ENCODE results near the gene SMIM38.
"Not testable (repeated sequence)": the region's sequence is repeated elsewhere in the genome, so short reads cannot be mapped to it uniquely, and the experiment has no call there.

SMIM38 gene

DNA sequence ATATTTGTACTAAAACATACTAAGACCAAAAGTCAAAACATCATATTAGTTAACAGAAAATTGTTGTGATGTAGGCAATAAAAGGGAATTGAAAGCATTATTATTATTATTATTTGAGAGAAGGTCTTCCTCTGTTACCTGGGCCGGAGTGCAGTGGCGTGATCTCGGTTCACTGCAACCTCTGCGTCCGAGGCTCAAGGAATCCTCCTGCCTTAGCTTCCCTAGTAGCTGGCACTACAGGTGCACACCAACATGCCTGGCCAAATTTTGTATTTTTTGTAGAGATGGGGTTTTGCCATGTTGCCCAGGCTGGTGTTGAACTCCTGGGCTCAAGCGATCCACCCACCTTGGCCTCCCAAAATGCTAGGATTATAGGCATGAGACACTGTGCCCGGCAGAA, 15.6 kb upstream of the SMIM38 start:
- not testable (repeated sequence) for DNase-seq (ENCODE audit: low read depth in 2 of 2)

GRCh38 chr11:69140635-69141034, 15.1 kb upstream of the SMIM38 start:
- DNase-seq (ENCODE audit: low read depth in 2 of 2), result no peak

DNA sequence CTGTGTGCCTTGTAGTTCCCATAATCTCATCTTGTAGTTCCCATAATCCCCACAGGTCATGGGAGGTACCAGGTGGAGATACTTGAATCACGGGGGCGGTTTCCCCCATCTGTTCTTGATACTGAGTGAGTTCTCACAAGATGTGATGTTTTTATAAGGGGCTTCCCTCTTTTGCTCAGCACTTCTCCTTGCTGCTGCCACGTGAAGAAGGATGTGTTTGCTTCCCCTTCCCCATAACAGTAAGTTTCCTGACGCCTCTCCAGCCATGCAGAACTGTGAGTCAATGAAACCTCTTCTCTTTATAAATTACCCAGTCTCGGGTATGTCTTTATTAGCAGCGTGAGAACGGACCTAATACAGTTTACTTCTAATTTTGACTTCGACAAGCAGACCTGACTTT, 14.0 kb upstream of the SMIM38 start:
- no peak for DNase-seq (ENCODE audit: low read depth in 2 of 2)

DNA sequence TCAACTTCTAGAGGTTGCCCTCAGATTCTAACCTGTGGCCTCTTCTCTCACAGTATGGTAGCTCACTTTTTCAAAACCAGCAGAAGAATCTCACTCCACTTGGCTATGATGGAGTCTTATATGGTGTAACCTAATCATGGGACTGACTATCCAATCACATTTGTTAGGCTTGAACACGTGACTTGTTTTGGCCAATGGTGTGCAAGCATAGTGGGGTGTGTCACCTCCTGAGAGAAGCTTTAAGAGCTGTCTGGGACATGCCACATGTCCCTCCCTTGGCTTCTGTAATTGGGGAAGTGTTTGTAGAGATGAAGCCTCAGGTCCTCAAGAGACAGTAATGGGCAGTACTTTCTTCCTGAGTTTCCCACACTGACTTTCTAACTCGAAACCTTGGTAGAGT, 12.8 kb upstream of the SMIM38 start:
- no peak for DNase-seq (ENCODE audit: low read depth in 2 of 2)

DNA sequence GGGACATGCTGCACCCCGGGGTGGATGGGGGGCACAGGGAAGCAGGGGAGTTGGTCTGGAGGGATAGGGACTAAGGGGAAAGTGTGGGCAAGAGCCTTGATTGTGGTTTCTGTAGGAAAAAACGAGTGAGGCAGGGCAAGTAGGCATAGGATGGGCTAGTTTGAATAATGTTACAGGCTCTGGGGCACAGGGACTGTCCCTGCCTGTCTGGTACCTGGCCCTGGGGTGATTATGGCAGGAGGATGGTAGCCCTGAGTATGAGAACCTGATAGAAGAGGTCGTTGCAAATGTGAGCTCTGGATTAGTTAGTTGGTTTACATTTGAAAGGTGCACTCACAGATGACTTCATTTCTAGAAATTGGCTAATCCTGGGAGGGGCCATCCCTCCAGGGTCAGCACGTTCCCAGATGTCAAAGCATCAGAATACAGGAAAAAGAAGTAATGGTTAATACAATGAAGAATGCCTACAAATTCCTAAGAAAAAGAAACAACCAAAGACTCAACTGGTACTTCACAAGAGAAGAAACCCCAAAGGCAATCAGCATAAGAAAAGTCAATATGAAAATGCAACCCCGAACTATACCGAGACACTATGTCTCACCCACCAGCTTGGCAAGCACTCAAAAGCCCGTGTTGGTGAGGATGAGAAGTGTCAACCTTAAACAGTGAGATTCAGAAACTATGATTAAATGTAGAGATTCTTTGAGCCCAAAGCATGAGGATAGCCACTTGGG, 11.3 kb upstream of the SMIM38 start:
- DNase-seq (ENCODE audit: low read depth in 2 of 2), result no peak

GRCh38 chr11:69145050-69145380, 10.7 kb upstream of the SMIM38 start:
- no peak for DNase-seq (ENCODE audit: low read depth in 2 of 2)

GRCh38 chr11:69148377-69148762, 7.4 kb upstream of the SMIM38 start:
- DNase-seq (ENCODE audit: low read depth in 2 of 2), result no peak

DNA sequence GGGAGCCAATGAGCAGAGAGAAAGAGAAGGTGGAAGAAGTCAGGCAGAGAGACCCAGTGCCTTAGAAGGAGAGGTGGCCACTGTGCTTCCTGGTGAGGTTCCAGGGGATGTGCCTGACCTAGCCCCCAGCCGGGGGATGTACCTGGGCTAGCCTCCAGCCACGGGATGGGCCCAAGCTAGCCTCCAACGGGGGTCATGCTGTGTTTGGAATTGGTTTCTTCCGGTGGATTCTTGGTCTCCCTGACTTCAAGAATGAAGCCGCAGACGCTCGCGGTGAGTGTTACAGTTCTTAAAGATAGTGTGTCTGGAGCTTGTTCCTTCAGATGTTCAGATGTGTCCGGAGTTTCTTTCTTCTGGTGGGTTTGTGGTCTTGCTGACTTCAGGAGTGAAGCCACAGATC, 6.9 kb upstream of the SMIM38 start:
- DNase-seq (ENCODE audit: low read depth in 2 of 2), result no peak

DNA sequence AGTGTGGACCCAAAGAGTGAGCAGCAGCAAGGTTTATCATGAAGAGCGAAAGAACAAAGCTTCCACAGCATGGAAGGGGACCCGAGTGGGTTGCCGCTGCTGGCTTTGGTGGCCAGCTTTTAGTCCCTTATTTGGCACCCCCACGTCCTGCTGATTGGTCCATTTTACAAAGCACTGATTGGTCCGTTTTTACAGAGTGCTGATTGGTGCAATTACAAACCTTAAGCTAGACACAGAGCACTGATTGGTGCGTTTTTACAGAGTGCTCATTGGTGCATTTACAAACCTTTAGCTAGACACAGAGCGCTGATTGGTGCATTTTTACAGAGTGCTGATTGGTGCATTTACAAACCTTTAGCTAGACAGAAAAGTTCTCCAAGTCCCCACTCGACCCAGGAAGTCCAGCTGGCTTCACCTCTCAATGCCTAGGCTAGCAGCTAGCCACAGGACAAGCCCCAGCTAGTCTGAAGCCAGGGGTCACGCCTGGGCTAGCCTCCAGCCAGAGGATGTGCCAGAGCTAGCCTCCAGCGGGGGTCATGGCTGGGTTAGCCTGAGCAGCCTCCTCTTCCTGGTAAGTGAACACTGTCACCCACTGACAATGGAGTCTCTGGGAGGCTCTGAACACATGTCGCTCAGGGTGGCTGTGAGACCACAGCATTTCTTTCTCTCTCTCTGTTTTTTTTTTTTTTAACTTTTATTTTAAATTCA, 6.2 kb upstream of the SMIM38 start:
- not testable (repeated sequence) for DNase-seq (ENCODE audit: low read depth in 2 of 2)

- DNase-seq (ENCODE audit: low read depth in 2 of 2), result no peak
These were observed 5.6 kb upstream of the SMIM38 start for GRCh38 chr11:69150175-69150574.

GRCh38 chr11:69151836-69152235, 3.9 kb upstream of the SMIM38 start:
- no peak for DNase-seq (ENCODE audit: low read depth in 2 of 2)

- no peak for DNase-seq (ENCODE audit: low read depth in 2 of 2)
These were observed 2.9 kb upstream of the SMIM38 start for GRCh38 chr11:69152733-69153421.

GRCh38 chr11:69153661-69154060, 2.1 kb upstream of the SMIM38 start:
- no peak for DNase-seq (ENCODE audit: low read depth in 2 of 2)

DNA sequence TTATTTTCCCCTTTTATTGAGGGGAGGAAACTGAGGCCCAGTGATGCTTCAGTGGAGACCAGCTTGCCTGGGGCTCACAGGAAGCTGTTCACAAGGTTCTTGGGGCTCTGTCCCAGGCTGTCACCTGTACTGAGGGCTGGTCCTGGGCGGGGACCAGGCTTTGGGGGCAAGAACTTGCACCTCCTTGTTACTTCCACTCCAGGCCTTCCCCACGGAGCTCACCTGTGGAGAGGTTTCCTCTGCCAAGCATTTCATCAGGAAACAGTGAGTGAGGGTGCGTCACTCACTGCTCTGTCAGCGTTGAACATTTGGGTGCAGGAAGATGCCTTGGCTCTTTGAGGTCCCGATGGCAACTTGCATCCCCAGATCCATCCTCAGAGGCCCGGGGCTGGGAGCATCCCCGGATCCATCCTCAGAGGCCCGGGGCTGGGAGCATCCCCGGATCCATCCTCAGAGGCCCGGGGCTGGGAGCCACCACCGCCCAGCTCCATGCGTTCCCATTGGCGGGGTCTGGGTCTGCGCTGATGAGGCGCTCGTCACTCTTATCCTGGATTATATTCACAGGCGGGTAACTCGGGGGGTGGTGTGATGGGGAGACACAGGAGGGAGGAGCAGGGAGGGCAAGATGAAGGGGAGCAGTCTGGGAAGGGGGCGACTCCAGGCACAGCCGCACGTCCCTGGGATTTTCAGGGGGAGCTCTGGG, 1.4 kb upstream of the SMIM38 start:
- DNase-seq (ENCODE audit: low read depth in 2 of 2), result no peak

- DNase-seq (ENCODE audit: low read depth in 2 of 2), result no peak
These were observed 815 bp upstream of the SMIM38 start for GRCh38 chr11:69154938-69155301.

DNA sequence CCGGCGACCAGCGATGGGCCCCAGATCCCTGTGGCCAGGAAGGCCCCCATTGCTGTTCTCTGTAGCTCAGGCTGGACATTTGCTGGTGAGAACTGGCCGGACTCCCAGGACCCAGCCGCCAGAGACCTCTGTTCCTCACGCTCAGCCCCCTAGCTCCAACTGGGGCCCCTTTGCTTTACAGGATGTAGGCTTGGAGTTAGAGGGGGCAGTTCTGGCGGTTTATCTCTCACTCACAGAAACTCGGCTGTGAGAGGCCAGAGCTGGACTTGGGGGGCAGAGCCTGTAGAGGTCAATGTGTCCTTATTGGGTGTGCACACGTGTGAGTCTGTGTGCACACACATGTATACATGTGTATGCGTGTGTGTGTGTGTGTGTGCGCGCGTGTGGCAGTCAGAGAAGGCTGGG, 502 bp downstream of the SMIM38 start:
- no peak for DNase-seq (ENCODE audit: low read depth in 2 of 2)

DNA sequence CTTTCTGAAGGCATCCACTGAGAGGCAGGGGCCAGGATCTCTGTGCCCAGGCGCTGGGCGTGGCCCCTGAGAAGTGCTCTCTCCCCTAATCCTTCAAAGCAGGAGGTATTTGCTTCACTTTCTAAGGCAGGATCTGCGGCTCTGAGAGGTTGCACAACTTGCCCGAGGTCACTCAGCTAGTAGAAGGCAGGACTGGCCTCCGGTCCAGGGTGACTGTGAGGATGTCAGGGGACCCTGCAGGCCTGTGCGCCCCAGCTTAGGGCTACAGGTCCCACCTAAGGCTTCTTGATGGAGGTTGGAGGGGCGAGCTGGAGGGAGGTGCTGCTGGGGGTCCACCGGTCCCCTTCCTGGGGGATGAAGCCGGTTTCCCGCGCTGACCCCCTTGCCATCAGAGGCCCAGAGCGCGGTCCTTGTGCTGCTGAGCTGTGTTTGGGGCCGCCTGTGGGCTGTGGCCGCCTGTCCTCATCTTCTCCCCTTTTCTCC, 979 bp downstream of the SMIM38 start:
- no peak for DNase-seq (ENCODE audit: low read depth in 2 of 2)

GRCh38 chr11:69157156-69157821, 1.6 kb downstream of the SMIM38 start:
- DNase-seq (ENCODE audit: low read depth in 2 of 2), result no peak

GRCh38 chr11:69157822-69158231, 2.1 kb downstream of the SMIM38 start:
- no peak for DNase-seq (ENCODE audit: low read depth in 2 of 2)

DNA sequence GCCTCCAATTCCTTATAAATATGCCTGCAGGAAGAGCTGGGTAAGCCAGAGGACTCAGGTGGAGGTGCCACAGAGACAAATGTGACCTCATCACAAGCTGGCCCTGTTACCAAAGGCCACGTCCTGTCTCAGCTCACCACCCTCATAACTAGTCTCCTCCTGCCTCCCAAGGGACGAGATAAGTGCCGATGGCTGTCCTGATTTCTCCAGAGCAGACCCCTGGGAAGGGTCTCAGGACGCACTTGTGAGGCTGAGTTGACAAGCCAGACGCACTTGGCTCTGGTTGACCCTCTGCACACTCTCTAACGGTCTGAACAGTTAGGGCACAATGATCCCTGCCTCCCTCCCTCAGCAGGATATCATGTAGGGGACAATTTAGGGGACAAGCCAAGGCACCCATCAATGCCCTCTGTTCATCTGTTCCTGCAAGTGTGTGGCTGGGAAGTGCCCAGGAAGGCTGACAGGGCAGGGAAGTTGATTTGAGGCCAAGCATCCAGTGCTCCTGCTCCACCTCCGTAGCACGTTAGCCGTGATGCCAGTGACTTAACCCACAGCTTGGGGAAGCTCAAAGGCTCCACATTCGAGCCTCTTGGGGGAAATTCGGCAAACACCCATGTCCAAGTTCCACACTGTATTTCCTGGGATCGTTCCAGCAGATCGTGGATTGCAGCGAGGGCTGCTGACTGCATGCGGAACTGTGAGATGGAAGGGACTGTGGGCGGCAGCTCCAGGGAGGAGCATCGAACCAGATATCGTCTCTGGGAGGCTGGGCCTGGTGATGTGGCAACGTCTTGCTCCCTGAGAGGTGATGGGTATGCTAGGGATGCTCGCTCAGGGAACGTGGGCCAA, 2.8 kb downstream of the SMIM38 start:
- DNase-seq (ENCODE audit: low read depth in 2 of 2), result no peak

All from stimulated activated CD8-positive, alpha-beta memory T cell treated with anti-CD3 and anti-CD28 coated beads, Interleukin-7, amount 100 ng/mL, for 1 hour (primary cell).